ENCODE measurements around the gene SOX4. TPM values are rescaled to one million over a fixed set of nuclear protein-coding genes. Genes with fewer than 3 reads are reported as not detected.
"Not testable (repeated sequence)": the region's sequence is repeated elsewhere in the genome, so short reads cannot be mapped to it uniquely, and the experiment has no call there.

SOX4 gene
- total RNA-seq, result 1 to 10 TPM in 2 of 4 donors, under 1 TPM in 2; 0.80 to 1.6 (median 1.0) TPM

DNA sequence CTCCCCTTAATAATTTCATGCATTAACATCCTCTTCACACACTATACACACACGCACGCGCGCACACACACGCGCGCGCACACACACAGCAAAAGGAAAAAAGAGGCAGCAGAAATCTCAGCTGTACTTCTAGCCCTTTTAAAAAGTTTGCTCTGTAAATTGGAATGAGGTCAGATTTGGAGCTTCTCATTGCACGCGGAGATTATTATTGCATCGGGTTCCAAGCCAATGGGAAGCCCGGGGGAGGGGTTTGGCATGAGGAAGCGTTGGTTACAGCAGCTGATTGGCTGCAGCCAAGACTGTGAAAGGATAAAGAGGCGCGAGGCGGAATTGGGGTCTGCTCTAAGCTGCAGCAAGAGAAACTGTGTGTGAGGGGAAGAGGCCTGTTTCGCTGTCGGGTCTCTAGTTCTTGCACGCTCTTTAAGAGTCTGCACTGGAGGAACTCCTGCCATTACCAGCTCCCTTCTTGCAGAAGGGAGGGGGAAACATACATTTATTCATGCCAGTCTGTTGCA lies at the start of gene SOX4:
TSS of gene SOX4 (plus strand) at position 340 of the 515 bp plus-strand sequence. CDS start 784 bp downstream, outside the sequence.
- peak; percentile 43 to 87 for TF ChIP-seq POLR2A (IDR thresholded peaks at IDR 0.05)
- TF ChIP-seq, protein P1, sequence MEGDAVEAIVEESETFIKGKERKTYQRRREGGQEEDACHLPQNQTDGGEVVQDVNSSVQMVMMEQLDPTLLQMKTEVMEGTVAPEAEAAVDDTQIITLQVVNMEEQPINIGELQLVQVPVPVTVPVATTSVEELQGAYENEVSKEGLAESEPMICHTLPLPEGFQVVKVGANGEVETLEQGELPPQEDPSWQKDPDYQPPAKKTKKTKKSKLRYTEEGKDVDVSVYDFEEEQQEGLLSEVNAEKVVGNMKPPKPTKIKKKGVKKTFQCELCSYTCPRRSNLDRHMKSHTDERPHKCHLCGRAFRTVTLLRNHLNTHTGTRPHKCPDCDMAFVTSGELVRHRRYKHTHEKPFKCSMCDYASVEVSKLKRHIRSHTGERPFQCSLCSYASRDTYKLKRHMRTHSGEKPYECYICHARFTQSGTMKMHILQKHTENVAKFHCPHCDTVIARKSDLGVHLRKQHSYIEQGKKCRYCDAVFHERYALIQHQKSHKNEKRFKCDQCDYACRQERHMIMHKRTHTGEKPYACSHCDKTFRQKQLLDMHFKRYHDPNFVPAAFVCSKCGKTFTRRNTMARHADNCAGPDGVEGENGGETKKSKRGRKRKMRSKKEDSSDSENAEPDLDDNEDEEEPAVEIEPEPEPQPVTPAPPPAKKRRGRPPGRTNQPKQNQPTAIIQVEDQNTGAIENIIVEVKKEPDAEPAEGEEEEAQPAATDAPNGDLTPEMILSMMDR (IDR thresholded peaks at IDR 0.05 in 4 of 5, conservative IDR thresholded peaks at IDR 0.05 in 1 of 5), result no peak
- intact Hi-C loops (cut with DNase I; ENCODE audit: low total_unique reads) (loop anchor here (5.0 kb wide), 1 partner anchor 554 kb away; no protein-coding TSS in a partner anchor), in situ Hi-C loops (cut with MboI; ENCODE audit: low sequenced_read_pairs in 4 of 4) (loop anchor here in 1 of 4 donors (5.0 kb wide), 1 partner anchor 1031 kb away; no protein-coding TSS in a partner anchor)
- DNase-seq (peak; percentile 83), ATAC-seq (peak; percentile 63 to 69)
- Histone ChIP-seq H3K27ac (peak within 1 kb of the TSS; percentile 78 to 86 (median 82)), H3K27me3 (peaks cover 0 to 4% (median 0%) of the 10 kb centered on the region in 3 donors), H3K4me1 (peaks cover 8 to 14% of the 10 kb centered on the region in 2 donors), H3K4me3 (peak within 1 kb of the TSS; percentile 66 to 91 (median 72)), H3K36me3 (no peaks in the 10 kb centered on the region), H3K9me3 (no peaks in the 10 kb centered on the region)

DNA sequence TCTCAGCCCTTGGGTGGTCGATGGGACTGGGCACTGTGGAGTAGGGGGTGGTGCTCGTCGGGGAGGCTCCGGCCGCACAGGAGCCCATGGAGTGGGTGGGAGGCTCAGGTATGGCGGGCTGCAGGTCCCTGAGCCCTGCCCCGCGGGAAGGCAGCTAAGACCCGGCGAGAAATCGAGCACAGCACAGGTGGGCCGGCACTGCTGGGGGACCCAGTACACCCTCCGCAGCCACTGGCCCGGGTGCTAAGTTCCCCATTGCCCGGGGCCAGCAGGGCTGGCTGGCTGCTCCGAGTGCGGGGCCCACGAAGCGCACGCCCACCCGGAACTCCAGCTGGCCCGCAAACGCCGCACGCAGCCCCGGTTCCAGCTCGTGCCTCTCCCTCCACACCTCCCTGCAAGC lies 41.3 kb upstream of the SOX4 start:
- H3K4me3 ChIP-seq; H3K9me3 ChIP-seq; ATAC-seq; H3K36me3 ChIP-seq; intact Hi-C loops (cut with DNase I; ENCODE audit: low total_unique reads); H3K27ac ChIP-seq; DNase-seq; in situ Hi-C loops (cut with MboI; ENCODE audit: low sequenced_read_pairs in 4 of 4); H3K4me1 ChIP-seq; H3K27me3 ChIP-seq: not testable (repeated sequence)

DNA sequence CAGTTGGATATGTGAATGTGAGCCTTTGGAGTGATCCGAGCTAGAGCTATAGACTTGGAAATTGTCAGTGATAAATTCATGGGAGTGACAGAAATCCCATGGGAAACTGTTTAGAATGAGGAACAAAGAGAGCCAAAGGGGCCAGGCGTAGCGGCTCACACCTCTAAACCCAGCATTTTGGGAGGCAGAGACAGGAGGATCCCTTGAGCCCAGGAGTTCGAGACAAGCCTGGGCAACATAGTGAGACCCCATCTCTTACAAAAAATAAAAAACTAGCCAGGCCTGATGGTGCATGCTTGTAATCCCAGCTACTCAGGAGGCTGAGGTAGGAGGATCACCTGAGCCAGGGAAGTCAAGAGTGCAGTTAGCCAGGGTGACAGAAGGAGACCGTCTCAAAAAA lies 39.3 kb upstream of the SOX4 start:
- intact Hi-C loops (cut with DNase I; ENCODE audit: low total_unique reads), result no loop called here
- no peak overlapping the region for H3K27ac ChIP-seq
- ATAC-seq, result no peak

DNA sequence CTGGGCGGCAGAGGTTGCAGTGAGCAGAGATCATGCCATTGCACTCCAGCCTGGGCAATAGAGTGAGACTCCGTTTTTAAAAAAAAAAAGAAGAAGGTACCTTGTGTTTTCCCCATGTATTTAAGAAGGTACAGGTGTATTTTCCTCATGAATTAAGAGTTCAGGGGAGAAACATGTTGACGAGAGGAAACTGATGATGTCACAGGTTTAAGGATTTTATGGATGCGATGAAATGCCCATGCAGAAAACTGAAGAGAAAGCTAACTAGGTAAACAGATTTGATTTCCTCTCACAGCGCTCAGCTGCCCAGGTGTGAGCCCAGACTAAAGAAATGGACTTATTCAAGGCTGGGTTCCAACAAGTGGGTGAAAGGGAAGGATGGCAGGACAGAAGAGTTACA lies 38.4 kb upstream of the SOX4 start:
- ATAC-seq (no peak), DNase-seq (no peak)
- H3K36me3 ChIP-seq, result no peaks in the 10 kb centered on the region
- intact Hi-C loops (cut with DNase I; ENCODE audit: low total_unique reads), result no loop called here
- in situ Hi-C loops (cut with MboI; ENCODE audit: low sequenced_read_pairs in 4 of 4), result no loop called here
- H3K4me3 ChIP-seq, result no peak overlapping the region
- H3K27ac ChIP-seq, result no peak overlapping the region
- TF ChIP-seq POLR2A (IDR thresholded peaks at IDR 0.05), result no peak
- TF ChIP-seq, protein P1 (IDR thresholded peaks at IDR 0.05 in 4 of 5, conservative IDR thresholded peaks at IDR 0.05 in 1 of 5), result no peak
- H3K9me3 ChIP-seq, result no peaks in the 10 kb centered on the region
- no peaks in the 10 kb centered on the region for H3K27me3 ChIP-seq
- H3K4me1 ChIP-seq, result peaks cover 3 to 4% of the 10 kb centered on the region in 2 donors

More for the DNA sequence above, 39.3 kb upstream of the SOX4 start:
- H3K4me1 ChIP-seq, result peaks cover 3 to 4% of the 10 kb centered on the region in 2 donors
- DNase-seq, result no peak
- H3K9me3 ChIP-seq, result no peaks in the 10 kb centered on the region
- H3K36me3 ChIP-seq, result no peaks in the 10 kb centered on the region
- in situ Hi-C loops (cut with MboI; ENCODE audit: low sequenced_read_pairs in 4 of 4), result no loop called here
- no peaks in the 10 kb centered on the region for H3K27me3 ChIP-seq
- no peak for TF ChIP-seq POLR2A (IDR thresholded peaks at IDR 0.05)
- TF ChIP-seq, protein P1 (IDR thresholded peaks at IDR 0.05 in 4 of 5, conservative IDR thresholded peaks at IDR 0.05 in 1 of 5), result no peak
- no peak overlapping the region for H3K4me3 ChIP-seq

DNA sequence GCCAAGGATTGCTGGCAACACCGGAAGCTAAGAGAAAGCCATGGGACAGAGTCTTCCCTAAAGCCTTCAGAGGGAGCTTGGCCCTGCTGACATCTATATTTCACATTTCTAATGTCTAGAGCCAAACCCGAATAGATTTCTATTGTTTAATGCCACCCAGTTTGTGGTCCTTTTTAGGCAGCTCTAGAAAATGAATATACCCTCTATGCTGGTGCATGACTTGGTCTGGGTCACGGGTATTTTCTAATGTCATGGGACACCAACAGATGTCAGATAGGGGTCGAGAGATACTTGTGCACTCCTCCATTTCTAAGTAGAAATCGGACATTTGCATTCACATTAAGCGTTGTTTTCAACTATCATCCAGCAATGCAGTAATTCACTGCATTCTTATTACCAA lies 37.0 kb upstream of the SOX4 start:
- no peak overlapping the region for H3K4me3 ChIP-seq
- H3K4me1 ChIP-seq, result peaks cover 3 to 4% of the 10 kb centered on the region in 2 donors
- TF ChIP-seq, protein P1 (IDR thresholded peaks at IDR 0.05 in 4 of 5, conservative IDR thresholded peaks at IDR 0.05 in 1 of 5), result no peak
- no peak for TF ChIP-seq POLR2A (IDR thresholded peaks at IDR 0.05)
- no peaks in the 10 kb centered on the region for H3K36me3 ChIP-seq
- H3K27me3 ChIP-seq, result no peaks in the 10 kb centered on the region
- ATAC-seq, result peak in 1 of 2 donors; percentile 42
- H3K27ac ChIP-seq, result no peak overlapping the region
- H3K9me3 ChIP-seq, result no peaks in the 10 kb centered on the region
- intact Hi-C loops (cut with DNase I; ENCODE audit: low total_unique reads), result no loop called here
- in situ Hi-C loops (cut with MboI; ENCODE audit: low sequenced_read_pairs in 4 of 4), result no loop called here
- DNase-seq, result no peak

Measured in gastrocnemius medialis (tissue), 4 donors.